Measurements from ENCODE around the gene ARHGEF3.
"Not testable (repeated sequence)": the region's sequence is repeated elsewhere in the genome, so short reads cannot be mapped to it uniquely, and the experiment has no call there.

The ARHGEF3 gene

DNA sequence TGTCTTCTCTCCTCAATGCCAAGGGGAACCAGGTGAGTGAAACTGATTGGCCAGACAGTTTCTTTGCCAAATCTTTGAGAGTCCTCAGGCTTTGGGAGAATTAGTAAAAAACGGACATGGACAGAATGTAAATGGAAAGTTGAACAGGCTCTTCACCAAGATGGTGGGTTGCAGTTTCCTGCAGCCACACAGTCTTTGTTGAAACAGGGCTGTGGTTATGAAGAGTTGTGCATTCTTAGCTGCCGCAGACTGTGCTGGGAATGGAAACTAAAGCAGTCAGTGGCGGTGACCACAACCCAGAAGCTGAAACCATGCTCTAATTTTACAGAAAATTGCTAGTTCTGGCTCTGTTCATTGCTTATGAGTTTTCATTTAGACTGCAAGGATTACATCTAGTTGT, 76.6 kb downstream of the ARHGEF3 start:
- ATAC-seq (peak; percentile 95), DNase-seq (peak; percentile 65)

DNA sequence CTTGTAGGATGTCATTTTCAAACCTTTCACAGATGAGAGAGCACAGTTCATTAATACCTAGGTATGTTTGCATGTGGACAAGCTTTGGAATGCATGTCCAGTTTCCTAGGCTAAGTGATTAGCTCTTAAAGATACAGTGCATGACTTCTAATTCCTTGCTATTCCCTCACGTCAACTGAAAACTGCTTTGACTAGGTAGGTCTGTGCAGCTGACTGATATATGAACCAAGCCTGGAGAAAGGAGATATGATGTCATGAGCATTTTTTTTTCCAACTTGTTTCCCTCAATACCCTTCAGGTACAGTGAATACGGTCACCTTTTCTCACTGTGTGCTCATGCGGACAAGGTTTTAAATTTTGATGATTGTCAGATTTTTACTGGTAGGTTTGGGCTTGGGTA, 77.1 kb downstream of the ARHGEF3 start:
- ATAC-seq = peak; percentile 33
- DNase-seq = no peak

DNA sequence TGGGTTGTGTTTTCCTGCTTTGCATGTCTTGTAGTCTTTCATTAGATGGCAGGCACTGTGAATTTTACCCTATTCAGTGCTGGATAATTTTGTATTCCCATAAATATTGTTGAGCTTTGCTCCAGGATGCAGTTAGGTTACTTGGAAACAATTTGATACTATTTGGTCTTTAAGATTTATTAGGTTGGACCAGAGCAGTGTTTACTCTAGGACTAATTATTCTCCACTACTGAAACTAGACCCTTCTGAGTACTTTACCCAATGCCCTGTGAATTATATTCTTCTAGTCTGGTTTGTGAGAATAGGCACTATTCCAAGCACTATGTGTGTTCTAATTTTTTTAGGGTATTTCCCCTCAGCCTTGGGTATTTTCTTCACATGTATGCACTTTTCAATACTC, 80.9 kb downstream of the ARHGEF3 start:
- ATAC-seq (no peak), DNase-seq (no peak)

DNA sequence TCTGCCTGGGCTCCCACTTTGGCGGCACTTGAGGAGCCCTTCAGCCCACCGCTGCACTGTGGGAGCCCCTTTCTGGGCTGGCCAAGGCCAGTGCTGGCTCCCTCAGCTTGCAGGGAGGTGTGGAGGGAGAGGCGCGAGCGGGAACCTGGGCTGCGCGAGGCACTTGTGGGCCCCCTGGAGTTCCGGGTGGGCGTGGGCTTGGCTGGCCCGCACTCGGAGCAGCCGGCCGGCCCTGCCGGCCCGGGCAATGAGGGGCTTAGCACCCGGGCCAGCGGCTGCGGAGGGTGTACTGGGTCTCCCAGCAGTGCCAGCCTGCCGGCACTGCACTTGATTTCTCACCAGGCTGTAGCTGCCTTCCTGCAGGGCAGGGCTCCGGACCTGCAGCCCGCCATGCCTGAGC, 82.9 kb downstream of the ARHGEF3 start:
- not testable (repeated sequence) for DNase-seq

DNA sequence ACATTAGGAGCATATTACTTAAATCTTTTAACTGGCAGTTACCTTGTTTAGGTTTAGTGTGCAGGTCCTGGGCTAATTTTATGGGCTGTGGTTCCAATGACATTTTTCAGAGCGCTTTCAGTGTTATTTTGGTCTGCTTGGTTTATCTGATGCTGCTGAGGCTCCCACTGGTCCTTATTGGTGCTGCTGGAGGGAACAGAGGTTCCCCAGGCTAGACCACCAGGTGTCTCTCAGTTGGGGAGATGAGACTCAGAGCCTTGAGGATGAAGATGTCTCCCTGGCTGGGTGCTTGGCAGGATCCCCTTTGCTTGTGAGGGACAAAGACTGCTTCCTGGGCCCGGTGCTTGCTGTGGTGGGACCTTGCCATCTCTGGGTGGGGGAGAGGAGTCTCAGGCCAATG, 90.4 kb downstream of the ARHGEF3 start:
- DNase-seq (no peak), ATAC-seq (peak; percentile 23)

More for the DNA sequence above, 82.9 kb downstream of the ARHGEF3 start:
- ATAC-seq = not testable (repeated sequence)

DNA sequence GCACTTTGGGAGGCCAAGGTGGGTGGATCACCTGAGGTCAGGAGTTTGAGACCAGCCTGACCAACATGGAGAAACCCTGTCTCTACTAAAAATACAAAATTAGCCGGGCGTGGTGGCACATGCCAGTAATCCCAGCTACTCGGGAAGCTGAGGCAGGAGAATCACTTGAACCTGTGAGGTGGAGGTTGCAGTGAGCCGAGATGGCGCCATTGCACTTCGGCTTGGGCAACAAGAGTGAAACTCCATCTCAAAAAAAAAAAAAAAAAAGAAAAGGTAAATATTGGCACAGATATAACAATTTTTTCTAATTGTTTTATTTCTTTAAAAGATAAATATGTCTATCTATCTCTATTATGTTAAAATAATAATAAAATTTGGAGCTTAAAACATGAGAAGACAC, 94.3 kb downstream of the ARHGEF3 start:
- ATAC-seq = not testable (repeated sequence)
- DNase-seq = peak; percentile 30

DNA sequence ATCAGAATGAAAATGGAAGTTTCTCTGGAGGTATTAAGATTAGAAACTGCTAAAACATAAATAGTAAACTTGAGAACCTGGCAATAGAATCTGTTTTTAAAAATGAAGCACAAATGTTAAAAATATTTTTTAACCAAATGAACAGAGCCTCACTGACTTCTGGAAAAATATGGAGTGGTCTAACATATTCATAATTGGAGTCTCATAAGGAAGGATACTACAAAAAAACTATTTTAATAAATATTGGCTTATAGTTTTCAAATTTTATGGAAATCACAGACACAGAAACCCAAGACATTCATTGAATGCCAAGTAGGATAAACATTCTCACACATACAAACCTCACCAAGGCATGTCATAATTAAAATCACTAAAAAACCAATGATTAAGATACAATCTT, 95.1 kb downstream of the ARHGEF3 start:
- no peak for ATAC-seq
- no peak for DNase-seq

DNA sequence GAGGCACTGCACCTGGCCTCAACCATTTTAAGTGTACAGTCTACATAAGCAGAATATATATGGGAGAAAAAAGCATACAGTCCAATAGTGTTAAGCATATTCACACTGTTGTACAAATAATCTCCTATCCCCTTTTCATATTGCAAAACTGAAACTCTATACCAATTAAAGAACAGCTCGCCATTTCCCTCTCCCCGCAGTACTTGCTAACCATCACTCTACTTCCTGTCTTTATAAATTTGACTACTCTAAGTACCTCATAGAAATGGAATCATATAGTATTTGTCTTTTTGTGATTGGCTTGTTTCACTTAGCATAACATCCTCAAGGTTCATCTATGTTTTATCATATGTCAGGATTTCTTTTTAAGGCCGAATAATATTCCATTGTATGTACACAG, 97.0 kb downstream of the ARHGEF3 start:
- no peak for DNase-seq
- ATAC-seq = peak; percentile 46

DNA sequence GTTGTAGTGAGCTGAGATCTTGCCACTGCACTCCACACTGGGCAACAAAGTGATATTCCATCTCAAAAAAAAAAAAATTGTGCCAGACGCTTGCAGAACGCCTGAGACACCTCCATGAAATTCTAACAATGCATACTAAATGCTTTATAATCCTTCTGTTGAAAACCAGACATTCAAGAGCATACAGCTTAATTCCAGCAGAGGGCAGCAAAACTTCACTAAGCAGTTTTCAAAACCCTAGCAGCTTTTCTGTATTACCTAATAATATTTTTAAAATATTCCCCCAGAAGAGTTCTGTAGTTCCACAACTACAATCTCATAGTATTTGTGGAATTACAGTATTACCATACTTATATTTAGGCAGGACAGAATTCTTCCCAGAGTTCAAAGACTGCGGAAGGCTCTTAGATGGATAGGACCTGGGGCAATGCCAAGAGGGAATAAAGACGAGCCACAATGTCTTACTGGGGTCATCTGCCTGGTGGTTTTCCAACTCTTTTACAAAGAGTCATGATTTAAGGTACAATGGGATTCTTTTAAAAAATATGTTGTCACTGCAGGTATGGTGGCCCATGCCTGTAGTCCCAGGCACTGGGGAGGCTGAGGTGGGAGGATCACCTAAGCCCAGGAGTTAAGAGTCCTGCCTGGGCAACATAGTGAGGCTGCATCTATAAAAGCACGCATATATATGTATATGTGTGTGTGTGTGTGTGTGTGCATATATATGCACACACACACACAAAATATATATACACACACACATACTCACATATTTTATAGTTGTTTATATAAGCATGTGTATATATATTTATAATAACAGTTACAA, 99.0 kb downstream of the ARHGEF3 start:
- DNase-seq (peak; percentile 31), ATAC-seq (no peak)

DNA sequence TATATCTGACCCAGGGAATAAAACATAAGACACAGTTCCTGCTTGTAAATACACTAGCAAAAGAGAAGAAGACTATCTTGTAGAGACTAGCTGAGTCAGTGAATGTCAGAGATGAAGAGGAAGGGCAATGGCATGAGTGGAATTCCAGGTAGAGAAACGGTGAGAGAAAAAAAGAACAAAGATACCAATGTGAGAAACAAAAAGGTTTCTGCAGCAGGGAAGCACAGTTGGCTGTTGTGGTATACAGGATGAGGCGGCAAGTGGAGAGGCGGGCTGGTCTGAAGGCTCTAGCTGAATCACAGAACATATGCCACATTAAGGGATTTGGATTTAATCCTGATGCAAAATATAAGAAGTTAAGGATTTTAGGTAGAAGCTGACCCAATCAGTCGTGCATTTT, 101.6 kb downstream of the ARHGEF3 start:
- ATAC-seq = no peak
- no peak for DNase-seq

DNA sequence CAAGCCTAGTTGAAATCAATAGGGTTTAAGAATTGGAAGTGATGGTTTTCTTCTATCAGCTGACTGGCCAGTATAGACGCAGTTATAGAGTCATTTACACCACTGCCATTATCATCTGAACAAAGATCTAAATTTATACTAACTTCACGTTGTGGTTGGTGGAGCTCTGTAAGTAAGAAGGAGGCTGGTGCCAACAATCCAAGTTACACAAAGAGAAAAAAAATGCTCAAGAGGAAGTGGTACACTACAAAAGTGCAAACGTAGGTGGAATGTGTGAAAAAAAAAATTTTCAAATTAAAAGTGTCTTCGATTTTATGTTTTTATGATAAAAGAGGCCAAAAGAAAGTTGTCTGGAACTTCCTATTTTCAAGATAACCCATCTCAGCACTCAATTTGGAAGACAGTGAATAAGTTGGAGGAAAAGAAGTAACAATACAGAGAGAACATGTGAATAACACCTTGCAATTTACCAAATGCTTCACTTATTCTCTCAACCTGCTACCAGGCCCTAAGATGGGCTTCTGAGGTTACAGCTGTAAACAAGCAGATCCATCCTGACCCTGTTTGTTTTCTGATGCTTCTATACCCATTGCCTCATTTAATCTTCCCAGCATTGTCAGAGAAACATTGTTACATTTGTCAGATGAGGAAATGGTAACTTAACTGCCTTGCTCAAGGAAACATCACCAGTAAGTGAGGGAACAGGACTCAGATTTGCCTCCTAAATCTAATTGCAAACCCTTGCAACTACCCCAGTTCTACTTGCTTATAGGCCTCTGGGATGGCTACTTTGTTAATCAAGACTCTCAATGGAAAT, 106.7 kb downstream of the ARHGEF3 start:
- ATAC-seq = peak; percentile 33
- DNase-seq = no peak

DNA sequence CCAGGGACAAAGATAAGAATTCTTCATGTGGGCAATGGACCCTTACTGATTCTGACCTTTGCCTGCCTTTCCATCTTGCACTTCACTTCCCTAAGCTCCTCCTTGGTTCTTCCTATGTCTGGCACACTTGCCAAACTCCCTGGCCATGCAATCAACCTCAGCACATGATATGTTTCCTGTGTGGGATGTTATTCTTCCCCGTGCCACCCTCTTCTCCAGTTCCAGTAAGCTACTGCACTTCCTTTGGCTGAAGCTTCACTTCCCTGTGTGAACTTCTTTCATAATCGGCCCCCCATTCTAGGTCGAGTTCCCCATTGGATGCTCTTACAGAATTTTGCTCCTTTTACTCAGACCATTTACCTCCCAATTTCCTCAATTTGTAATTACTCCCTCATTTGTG, 108.0 kb downstream of the ARHGEF3 start:
- no peak for DNase-seq
- ATAC-seq = no peak

DNA sequence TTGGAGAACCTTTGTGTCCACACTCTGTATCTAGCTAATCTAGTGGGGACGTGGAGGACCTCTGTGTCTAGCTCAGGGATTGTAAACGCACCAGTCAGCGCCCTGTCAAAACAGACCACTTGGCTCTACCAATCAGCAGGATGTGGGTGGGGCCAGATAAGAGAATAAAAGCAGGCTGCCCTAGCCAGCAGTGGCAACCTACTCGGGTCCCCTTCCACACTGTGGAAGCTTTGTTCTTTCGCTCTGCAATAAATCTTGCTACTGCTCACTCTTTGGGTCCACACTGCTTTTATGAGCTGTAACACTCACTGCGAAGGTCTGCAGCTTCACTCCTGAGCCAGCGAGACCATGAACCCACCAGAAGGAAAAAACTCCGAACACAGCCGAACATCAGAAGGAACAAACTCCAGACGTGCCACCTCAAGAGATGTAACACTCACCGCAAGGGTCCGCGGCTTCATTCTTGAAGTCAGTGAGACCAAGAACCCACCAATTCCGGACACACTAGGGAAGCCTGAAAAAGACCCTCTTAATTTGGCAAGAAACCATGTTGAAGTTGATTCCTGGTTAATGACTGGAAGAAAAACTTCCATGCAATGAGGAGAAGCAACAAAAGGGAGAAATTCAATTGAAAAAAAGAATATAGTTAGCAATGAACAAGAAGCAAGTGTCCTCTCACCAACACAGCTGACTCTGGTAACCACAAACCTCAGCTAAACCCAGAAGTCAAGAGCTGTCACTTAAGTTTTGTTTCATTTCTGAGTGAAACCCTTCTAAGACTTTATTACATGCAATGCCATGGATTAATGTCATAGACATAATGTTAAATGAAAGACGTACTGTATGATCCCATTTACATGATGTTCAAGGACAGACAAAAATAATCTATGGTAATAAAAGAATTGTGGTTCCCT, 109.0 kb downstream of the ARHGEF3 start:
- DNase-seq (peak; percentile 28), ATAC-seq (peak; percentile 73)

DNA sequence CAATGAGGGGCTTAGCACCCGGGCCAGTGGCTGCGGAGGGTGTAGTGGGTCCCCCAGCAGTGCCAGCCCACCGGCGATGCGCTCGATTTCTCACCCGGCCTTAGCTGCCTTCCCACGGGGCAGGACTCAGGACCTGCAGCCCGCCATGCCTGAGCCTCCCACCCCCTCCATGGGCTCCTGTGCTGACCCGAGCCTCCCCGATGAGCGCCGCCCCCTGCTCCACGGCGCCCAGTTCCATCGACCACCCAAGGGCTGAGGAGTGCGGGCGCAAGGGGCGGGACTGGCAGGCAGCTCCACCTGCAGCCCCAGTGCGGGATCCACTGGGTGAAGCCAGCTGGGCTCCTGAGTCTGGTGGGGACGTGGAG, 109.8 kb downstream of the ARHGEF3 start:
- ATAC-seq, DNase-seq: not testable (repeated sequence)

DNA sequence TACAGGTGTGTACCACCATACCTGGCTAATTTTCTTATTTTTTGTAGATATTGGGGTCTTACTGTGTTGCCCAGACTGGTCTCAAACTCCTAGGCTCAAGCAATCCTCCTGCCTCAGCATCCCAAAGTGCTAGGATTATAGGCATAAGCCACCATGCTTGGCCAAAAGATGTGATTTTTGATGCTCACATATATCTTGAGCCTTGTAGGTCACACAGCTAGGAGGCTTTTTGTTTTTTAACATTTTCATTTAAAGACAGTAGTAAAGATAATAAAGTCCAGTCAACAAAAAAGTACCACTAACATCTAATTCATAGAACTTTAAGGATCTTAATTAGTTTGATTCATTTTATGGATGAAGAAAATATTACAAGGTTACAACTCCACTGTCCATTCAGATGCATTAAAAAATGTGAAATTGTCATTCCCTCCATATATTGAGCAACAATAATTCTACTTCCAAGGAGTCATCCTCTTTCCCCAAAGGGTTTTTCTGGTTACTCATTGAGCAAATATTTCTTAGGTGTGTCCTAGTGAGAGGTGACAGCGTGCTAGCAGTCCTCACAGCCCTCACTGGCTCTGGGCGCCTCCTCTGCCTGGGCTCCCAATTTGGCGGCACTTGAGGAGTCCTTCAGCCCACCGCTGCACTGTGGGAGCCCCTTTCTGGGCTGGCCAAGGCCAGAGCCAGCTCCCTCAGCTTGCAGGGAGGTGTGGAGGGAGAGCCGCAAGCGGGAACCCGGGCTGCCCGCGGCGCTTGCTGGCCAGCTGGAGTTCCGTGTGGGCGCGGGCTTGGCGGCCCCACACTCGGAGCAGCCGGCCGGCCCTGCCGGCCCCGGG, 110.4 kb downstream of the ARHGEF3 start:
- DNase-seq (no peak), ATAC-seq (no peak)

DNA sequence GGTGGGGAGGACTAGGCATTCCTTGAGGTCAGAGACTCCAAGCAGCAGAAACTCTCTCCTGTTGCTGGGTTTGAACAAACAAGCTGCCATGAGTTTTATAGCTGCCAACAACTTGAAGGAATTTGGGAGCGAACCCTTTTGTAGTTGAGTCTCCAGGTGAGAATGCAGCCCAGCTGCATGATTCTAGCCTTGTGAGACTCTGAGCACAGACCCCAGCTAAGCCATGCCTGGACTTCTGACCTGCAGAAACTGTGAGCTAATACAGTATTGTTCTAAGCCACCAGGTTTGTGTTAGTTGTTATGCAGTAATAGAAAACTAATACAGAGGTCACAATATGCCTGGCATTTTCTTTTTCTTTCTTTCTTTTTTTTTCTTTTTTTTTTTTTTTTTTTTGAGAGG, 112.4 kb downstream of the ARHGEF3 start:
- ATAC-seq = no peak

DNA sequence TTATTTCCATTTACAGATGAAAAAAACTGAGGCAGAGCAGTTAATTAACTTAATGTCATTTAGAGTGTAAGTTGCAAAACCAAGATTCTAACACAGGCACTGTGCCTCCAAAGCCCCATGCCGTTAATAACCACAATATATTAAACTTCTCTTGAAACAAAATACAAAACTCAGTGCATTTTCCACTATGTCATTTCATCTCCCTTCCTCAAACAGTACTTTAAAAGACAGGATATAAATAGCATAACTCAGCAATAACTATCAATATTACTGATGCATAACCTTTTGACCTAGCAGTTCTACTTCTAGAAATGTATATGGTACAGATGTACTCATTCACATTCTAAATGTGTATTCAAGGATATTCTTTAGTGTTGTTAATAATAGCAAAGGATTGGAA, 113.6 kb downstream of the ARHGEF3 start:
- DNase-seq (no peak), ATAC-seq (no peak)

More for the DNA sequence above, 112.4 kb downstream of the ARHGEF3 start:
- no peak for DNase-seq

DNA sequence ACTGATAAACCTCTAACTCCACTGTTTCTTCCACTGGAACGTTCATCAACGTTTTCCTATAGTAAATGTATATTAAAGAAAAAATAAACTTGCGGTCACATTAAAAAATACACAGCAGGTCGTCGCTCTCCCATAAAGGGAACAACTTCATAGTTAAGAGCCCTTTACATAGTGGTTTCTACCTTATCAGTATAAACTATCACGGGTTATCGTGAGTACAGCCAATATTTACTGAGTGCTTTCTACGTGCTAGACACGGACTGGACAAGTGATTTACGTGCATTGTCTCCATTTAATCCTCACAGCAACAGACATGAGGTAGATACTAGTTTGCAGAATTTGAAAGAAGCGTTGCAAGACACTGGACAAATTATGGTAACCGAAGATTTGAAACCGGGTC, 117.7 kb downstream of the ARHGEF3 start:
- ATAC-seq (no peak), DNase-seq (no peak)

DNA sequence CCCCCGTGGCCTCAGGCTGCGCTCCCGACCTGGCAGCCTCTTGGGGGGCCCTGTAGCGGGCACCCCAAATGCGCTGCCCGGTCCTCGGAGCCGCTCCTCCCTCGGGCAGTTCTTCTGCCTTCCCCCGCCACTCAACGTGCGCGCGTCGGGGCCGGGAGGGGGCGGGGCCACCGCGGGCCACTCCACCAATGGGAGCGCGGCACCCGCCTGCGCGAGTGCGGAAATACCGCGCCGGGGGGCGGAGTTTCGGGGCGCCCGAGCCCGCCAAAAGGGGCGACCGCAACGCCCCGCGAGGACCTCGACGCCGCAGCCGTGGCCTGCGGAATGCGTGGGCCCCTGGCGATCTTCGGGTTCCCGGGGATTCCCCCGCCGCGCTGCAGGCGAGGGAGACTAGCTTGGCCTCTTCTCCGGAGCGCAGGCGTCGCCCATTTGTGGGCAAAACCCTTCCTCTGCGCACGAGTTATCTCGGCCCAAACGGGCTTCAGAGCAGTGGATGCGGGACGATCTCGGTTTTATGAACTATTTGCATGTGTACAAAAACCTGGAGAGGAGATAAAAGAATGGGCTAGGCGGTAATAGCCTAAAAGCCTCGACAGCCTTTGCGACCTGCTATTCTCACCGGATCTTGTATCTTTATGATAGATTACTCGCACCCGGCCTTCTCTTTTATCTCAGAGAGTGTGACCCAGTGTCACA, 118.5 kb downstream of the ARHGEF3 start, which contains the start of gene TASOR:
TASOR (minus strand) TSS at position 144 of the 696 bp plus-strand sequence. CDS start 259 bp downstream, outside the sequence.
- DNase-seq = peak; percentile 91
- peak; percentile 93 for ATAC-seq

DNA sequence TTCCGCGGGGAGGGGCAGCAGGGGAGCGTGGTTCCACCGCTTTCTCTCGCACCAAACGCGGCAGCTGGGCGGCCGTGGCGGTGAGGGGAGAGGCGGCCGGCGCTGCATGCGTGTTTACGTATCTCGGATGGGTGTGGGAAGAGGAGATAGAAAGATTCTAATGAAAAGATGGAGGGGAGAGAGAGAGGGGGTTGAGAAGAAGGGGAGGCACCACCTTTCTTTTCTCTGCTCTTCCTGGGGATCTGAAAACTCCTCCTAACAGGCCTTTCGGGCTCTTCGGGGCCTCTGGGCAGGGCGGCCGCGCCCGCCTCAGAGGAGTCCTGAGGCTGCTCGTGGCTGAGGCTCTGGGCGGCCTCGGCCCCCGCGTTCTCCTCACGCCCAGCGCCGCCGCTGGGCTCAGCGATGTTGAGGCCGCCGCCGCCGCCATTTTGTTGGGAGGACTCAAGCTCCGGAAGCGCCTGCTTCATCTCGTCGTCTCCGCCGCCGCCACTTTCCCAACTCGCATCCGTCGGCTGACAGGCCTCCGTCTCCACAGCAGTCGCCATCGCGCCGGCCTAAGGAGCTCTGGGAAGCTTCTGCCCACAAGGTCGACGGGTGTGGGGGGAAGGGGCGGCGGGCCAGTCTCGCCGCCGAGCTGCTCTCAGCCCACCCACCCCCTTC, 119.2 kb downstream of the ARHGEF3 start:
- ATAC-seq = peak; percentile 77
- peak; percentile 80 for DNase-seq
